Measurements from ENCODE around the gene DRAM2. TPM values are rescaled to one million over a fixed set of nuclear protein-coding genes. Genes with fewer than 3 reads are reported as not detected.

DRAM2 gene
- total and polyA plus RNA-seq, 2 of the 13 experiments (the other 11 are each of a cell fraction or from before 2014, with no cell fraction given), result 33.2 to 123 TPM

- TF ChIP-seq ZNF574 (CRISPR knock-in tag; IDR thresholded peaks at IDR 0.05) (peak; percentile 40; the same call in 1 of the 2 replicates), ZFP1 (CRISPR knock-in tag; IDR thresholded peaks at IDR 0.05) (0 out of 2 replicates have a peak, but pooled peaks have one; percentile 29)
Measured at GRCh38 chr1:111110197-111110899, 29.5 kb downstream of the DRAM2 start (continued).

GRCh38 chr1:111104981-111105380, 34.9 kb downstream of the DRAM2 start:
- 2% methylated on average over 2 of the region's 2 CpGs for WGBS (ENCODE audit: low lambda C conversion rate)
- H3K4me3 ChIP-seq (replicated peaks in 1 of 3; ENCODE audit: insufficient read depth in 1 of 3, low read depth in 2 of 3, low read length in 3 of 3), result no peak overlapping the region
- no peaks in the 10 kb centered on the region for H3K27me3 ChIP-seq (ENCODE audit: control insufficient read depth in 1 of 2, insufficient read depth in 2 of 2, low read length in 2 of 2)
- ATAC-seq, result peak; percentile 70
- DNase-seq (ENCODE audit: low spot score), result peak; percentile 18
- TF ChIP-seq XBP1 (CRISPR knock-in tag; IDR thresholded peaks at IDR 0.05), result no peak
- peak; percentile 73 for TF ChIP-seq ZNF121 (CRISPR knock-in tag; IDR thresholded peaks at IDR 0.05)
- TF ChIP-seq, protein P1, sequence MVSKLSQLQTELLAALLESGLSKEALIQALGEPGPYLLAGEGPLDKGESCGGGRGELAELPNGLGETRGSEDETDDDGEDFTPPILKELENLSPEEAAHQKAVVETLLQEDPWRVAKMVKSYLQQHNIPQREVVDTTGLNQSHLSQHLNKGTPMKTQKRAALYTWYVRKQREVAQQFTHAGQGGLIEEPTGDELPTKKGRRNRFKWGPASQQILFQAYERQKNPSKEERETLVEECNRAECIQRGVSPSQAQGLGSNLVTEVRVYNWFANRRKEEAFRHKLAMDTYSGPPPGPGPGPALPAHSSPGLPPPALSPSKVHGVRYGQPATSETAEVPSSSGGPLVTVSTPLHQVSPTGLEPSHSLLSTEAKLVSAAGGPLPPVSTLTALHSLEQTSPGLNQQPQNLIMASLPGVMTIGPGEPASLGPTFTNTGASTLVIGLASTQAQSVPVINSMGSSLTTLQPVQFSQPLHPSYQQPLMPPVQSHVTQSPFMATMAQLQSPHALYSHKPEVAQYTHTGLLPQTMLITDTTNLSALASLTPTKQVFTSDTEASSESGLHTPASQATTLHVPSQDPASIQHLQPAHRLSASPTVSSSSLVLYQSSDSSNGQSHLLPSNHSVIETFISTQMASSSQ (IDR thresholded peaks at IDR 0.05; ENCODE audit: low read depth), result peak; percentile 67; the same call in 1 of the 2 replicates
- TF ChIP-seq, protein P1 (CRISPR knock-in tag; IDR thresholded peaks at IDR 0.05; ENCODE audit: borderline replicate concordance), result peak; percentile 70; the same call in 1 of the 2 replicates
- H3K27ac ChIP-seq (ENCODE audit: extremely low read length, insufficient read depth, low read length), result no peak overlapping the region
- peaks cover 25% of the 10 kb centered on the region for H3K9me3 ChIP-seq (ENCODE audit: low read length)
- H4K20me1 ChIP-seq (ENCODE audit: insufficient read depth, low read length), result no peaks in the 10 kb centered on the region
- POLR2A ChIA-PET, result interaction anchor here (1.6 kb wide), 1 partner anchor 141 kb away, joined by 3 read pairs; the partner anchor contains the start of gene LRIF1
- no peak overlapping the region for H2AFZ ChIP-seq (ENCODE audit: low read length)
- peaks cover 28% of the 10 kb centered on the region for H3K4me1 ChIP-seq (ENCODE audit: insufficient read depth, low read length)
- H3K36me3 ChIP-seq (replicated peaks in 1 of 2; ENCODE audit: control insufficient read depth in 1 of 2, insufficient read depth in 2 of 2, low read length in 2 of 2), result no peaks in the 10 kb centered on the region
- peak overlapping the region; percentile 32; the same call in 1 of the 2 replicates for H3K4me2 ChIP-seq (ENCODE audit: low read depth, low read length)
- in situ Hi-C loops (cut with HindIII; ENCODE audit: extremely low pct_ligation_motif_present, low pct_unique_long_range_greater_than_20kb), result no loop called here
- intact Hi-C loops (cut with micrococcal nuclease; ENCODE audit: unreplicated experiment), result no loop called here
- no TSS peak for BruUV-seq (replicated peaks)
- CTCF ChIA-PET (ENCODE audit: low intra/inter-chr PET ratio, low total read pairs), result no interaction called here
- H3K9ac ChIP-seq (ENCODE audit: insufficient read depth, low read depth, low read length), result no peak overlapping the region
- no peak for FAIRE-seq
- no peaks in the 10 kb centered on the region for H3K79me2 ChIP-seq (ENCODE audit: insufficient read depth, low read length)
